GM19043 (cell line): ENCODE data around the gene MYL7.
"Not testable (repeated sequence)": the region's sequence is repeated elsewhere in the genome, so short reads cannot be mapped to it uniquely, and the experiment has no call there.

Source experiments
- ATAC-seq: cut with Tn5 transposase; IDR thresholded peaks from one replicate; pipeline ENCODE4 v1.9.1; 2021; ENCODE audit warnings: low read depth; ENCODE audit not compliant: unreplicated experiment

MYL7 gene

GRCh38 chr7:44133295-44133694 is 7.8 kb downstream of the MYL7 start:
- ATAC-seq = no peak

- no peak for ATAC-seq
Measured at GRCh38 chr7:44132039-44132438, 9.1 kb downstream of the MYL7 start.

GRCh38 chr7:44131173-44132029 is 9.7 kb downstream of the MYL7 start:
- no peak for ATAC-seq

GRCh38 chr7:44128721-44129582 is 12.2 kb downstream of the MYL7 start:
- no peak for ATAC-seq

GRCh38 chr7:44127161-44127560 is 14.0 kb downstream of the MYL7 start:
- ATAC-seq = no peak

GRCh38 chr7:44126574-44126973 is 14.6 kb downstream of the MYL7 start:
- ATAC-seq = not testable (repeated sequence)

- ATAC-seq = no peak
Measured at GRCh38 chr7:44124822-44125202, 16.3 kb downstream of the MYL7 start.

GRCh38 chr7:44123190-44124003 is 17.7 kb downstream of the MYL7 start, which contains the start of gene POLD2:
POLD2 (minus strand) TSS chr7:44123548; CDS start chr7:44122053, 1,495 bp downstream.
- ATAC-seq = peak; percentile 99

GRCh38 chr7:44122529-44122928 is 18.6 kb downstream of the MYL7 start:
- ATAC-seq = no peak

GRCh38 chr7:44121761-44122420 is 19.2 kb downstream of the MYL7 start:
- ATAC-seq = no peak

GRCh38 chr7:44120395-44120794 is 20.7 kb downstream of the MYL7 start:
- ATAC-seq = no peak

GRCh38 chr7:44119829-44120380 is 21.2 kb downstream of the MYL7 start:
- ATAC-seq = no peak

GRCh38 chr7:44117801-44118429 is 23.2 kb downstream of the MYL7 start:
- ATAC-seq = no peak

- ATAC-seq = no peak
Measured at GRCh38 chr7:44116789-44117666, 24.1 kb downstream of the MYL7 start.

- ATAC-seq = no peak
Measured at GRCh38 chr7:44116087-44116788, 24.9 kb downstream of the MYL7 start.

- ATAC-seq = no peak
Measured at GRCh38 chr7:44114586-44115310, 26.4 kb downstream of the MYL7 start.

- no peak for ATAC-seq
Measured at GRCh38 chr7:44113764-44114354, 27.3 kb downstream of the MYL7 start.
